Ishikawa (cell line): Measurements from ENCODE around the gene PMEPA1.

Source experiments
- CEBPB ChIP-seq: IDR thresholded peaks from 2 replicates; pipeline ENCODE4 v1.6.1; 2012
- CREB1 ChIP-seq: IDR thresholded peaks from 2 replicates; pipeline ENCODE4 v1.6.1; 2012; ENCODE audit warnings: low read depth
- EGR1 ChIP-seq: IDR thresholded peaks from 2 replicates; pipeline ENCODE4 v1.6.1; 2012
- EP300 ChIP-seq: IDR thresholded peaks from 2 replicates; pipeline ENCODE4 v1.6.1; 2012; ENCODE audit warnings: borderline replicate concordance
- FOXM1 ChIP-seq: IDR thresholded peaks from 2 replicates; pipeline ENCODE4 v1.6.1; 2012; ENCODE audit warnings: low read depth, borderline replicate concordance
- NFIC ChIP-seq: IDR thresholded peaks from 2 replicates; pipeline ENCODE4 v1.6.1; 2012
- RAD21 ChIP-seq: IDR thresholded peaks from 2 replicates; pipeline ENCODE4 v1.6.1; 2012; ENCODE audit warnings: low read depth
- TAF1 ChIP-seq: IDR thresholded peaks from 2 replicates; pipeline ENCODE4 v1.6.1; 2012; ENCODE audit warnings: low read depth, mild to moderate bottlenecking
- TCF12 ChIP-seq: IDR thresholded peaks from 2 replicates; pipeline ENCODE4 v1.6.1; 2012; ENCODE audit warnings: low read depth
- TEAD4 ChIP-seq: IDR thresholded peaks from 2 replicates; pipeline ENCODE4 v1.6.1; 2012
- YY1 ChIP-seq: IDR thresholded peaks from 2 replicates; pipeline ENCODE4 v1.6.1; 2012; ENCODE audit warnings: low read depth
- ZBTB7A ChIP-seq: IDR thresholded peaks from 2 replicates; pipeline ENCODE4 v1.6.1; 2012; ENCODE audit warnings: low read depth
- TF ChIP-seq, protein P1 (sequence below): IDR thresholded peaks from 2 replicates; pipeline ENCODE4 v1.6.1; 2012
- TF ChIP-seq, protein P2 (sequence below): IDR thresholded peaks from 2 replicates; pipeline ENCODE4 v1.6.1; 2012
- TF ChIP-seq, protein P3 (sequence below): IDR thresholded peaks from 2 replicates; pipeline ENCODE4 v1.6.1; 2012; ENCODE audit warnings: low read depth, mild to moderate bottlenecking

PMEPA1 gene

DNA sequence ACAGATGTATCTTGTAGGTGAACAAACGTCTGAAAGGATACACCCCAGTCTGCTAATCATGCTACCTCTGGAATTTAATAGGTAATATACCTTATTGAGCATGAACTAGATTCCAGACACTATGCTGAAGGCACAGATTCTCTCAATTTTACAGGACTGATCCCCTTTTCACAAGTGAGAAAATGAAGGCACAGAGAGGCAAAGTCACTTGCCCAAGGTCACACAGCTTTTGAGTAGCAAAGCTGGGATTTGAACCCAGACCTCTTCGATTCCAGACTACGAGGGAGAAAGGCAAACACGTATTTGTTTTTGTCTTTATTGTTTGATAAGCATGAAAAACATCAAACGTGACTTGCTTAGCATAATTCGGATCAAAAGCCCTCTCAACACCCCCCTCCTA, 34.4 kb upstream of the PMEPA1 start:
- TF ChIP-seq FOXM1 (no peak), TCF12 (no peak), RAD21 (no peak), CREB1 (no peak), EGR1 (no peak), TEAD4 (no peak), ZBTB7A (no peak), CEBPB (no peak), YY1 (no peak), TAF1 (no peak), EP300 (no peak), NFIC (no peak)
- TF ChIP-seq, protein P1, sequence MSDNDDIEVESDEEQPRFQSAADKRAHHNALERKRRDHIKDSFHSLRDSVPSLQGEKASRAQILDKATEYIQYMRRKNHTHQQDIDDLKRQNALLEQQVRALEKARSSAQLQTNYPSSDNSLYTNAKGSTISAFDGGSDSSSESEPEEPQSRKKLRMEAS, result no peak
- TF ChIP-seq, protein P2, sequence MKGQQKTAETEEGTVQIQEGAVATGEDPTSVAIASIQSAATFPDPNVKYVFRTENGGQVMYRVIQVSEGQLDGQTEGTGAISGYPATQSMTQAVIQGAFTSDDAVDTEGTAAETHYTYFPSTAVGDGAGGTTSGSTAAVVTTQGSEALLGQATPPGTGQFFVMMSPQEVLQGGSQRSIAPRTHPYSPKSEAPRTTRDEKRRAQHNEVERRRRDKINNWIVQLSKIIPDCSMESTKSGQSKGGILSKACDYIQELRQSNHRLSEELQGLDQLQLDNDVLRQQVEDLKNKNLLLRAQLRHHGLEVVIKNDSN, result no peak
- TF ChIP-seq, protein P3, sequence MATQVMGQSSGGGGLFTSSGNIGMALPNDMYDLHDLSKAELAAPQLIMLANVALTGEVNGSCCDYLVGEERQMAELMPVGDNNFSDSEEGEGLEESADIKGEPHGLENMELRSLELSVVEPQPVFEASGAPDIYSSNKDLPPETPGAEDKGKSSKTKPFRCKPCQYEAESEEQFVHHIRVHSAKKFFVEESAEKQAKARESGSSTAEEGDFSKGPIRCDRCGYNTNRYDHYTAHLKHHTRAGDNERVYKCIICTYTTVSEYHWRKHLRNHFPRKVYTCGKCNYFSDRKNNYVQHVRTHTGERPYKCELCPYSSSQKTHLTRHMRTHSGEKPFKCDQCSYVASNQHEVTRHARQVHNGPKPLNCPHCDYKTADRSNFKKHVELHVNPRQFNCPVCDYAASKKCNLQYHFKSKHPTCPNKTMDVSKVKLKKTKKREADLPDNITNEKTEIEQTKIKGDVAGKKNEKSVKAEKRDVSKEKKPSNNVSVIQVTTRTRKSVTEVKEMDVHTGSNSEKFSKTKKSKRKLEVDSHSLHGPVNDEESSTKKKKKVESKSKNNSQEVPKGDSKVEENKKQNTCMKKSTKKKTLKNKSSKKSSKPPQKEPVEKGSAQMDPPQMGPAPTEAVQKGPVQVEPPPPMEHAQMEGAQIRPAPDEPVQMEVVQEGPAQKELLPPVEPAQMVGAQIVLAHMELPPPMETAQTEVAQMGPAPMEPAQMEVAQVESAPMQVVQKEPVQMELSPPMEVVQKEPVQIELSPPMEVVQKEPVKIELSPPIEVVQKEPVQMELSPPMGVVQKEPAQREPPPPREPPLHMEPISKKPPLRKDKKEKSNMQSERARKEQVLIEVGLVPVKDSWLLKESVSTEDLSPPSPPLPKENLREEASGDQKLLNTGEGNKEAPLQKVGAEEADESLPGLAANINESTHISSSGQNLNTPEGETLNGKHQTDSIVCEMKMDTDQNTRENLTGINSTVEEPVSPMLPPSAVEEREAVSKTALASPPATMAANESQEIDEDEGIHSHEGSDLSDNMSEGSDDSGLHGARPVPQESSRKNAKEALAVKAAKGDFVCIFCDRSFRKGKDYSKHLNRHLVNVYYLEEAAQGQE, result no peak

DNA sequence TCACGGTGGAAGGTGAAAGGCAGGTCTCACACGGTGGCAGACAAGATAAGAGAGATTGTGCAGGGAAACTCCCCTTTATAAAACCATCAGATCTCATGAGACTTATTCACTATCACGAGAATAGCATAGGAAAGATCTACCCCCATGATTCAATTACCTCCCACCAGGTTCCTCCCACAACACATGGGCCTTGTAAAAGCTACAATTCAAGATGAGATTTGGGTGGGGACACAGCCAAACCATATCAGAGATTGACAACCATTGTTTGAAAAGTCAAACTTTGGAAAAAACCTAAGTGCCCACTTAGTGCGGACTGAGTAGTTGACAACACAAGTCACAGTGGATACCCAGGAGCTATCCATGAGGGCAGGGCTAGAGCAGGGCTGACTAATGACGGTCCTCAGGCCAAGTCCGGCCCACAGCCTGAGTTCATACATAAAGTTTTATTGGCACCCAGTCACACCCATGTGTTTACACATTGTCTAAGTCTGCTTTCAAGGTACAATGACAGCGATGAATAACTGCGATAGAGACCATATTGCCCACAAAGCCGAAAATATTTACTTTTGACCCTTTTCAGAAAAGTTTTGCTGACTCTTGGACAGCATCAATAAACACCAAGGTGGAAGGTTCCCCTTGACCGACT, 33.8 kb upstream of the PMEPA1 start:
- TF ChIP-seq RAD21 (no peak), CEBPB (no peak), TCF12 (no peak), NFIC (no peak), TEAD4 (no peak), EGR1 (no peak), ZBTB7A (no peak), EP300 (no peak), TAF1 (no peak), CREB1 (no peak), YY1 (no peak), FOXM1 (no peak)
- TF ChIP-seq, protein P3, result no peak
- TF ChIP-seq, protein P1, result no peak
- TF ChIP-seq, protein P2, result no peak

DNA sequence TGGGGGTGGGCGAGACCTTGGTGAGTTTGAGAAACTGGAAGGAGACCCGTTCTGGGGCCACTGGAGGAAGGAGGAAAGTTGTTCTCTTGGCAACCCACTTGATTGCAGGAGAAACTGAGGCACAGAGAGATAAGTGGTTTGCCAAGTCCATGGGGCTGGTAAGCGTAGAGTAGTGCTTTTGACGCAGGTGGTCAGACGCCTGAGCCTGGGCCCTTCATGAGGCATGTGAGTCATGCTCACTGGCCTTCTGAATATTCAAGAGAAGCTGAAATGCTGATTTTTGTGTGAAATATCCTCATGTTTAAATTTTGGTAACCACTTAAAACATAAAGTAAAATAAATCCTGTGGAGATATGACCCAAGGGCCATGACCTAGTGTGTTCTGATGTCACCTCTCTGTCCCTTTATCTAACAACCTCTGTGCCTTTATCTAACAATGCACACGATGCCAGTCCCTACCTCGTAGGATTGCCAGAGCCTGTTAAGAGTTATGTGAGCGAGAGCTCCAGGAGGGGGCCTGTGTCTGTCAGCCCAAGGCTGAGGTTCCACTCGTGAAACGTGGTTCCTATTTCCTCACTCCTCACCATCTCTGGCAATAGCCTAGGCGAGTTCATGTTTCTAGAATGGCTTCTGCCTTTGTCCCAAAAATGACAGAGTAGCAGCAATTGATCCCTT, 32.8 kb upstream of the PMEPA1 start:
- no peak for TF ChIP-seq ZBTB7A
- no peak for TF ChIP-seq FOXM1

DNA sequence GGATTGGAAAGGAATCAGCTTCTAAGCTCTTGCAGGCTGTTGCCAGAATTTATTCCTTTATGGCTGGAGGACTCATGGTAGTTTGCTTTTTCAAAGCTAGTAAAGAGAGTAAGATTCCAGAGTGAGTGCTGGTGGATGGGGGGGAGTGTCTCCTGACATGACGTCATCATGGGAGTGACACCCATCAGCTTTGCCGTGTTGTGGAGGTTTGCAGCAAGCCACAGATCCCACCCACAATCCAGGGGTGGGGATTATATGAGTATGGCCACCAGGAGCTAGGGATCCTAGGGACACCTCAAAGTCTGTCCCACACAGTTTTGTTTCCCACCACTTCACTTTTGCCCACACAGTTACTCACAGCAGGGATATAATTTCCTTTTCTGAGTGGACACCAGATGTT, 28.7 kb upstream of the PMEPA1 start:
- TF ChIP-seq, protein P1, result no peak
- no peak for TF ChIP-seq TAF1
- TF ChIP-seq CREB1, result no peak
- no peak for TF ChIP-seq RAD21
- no peak for TF ChIP-seq NFIC
- TF ChIP-seq EGR1, result no peak
- TF ChIP-seq ZBTB7A, result no peak
- TF ChIP-seq, protein P3, result no peak
- TF ChIP-seq CEBPB, result no peak
- no peak for TF ChIP-seq YY1
